BLaER1 treated with 17β-estradiol and CSF1 and Interleukin-3, amounts not matched to agents 10 nM and 100 nM (cell line): ENCODE data around the gene RAB2B.
"Not testable (repeated sequence)": the region's sequence is repeated elsewhere in the genome, so short reads cannot be mapped to it uniquely, and the experiment has no call there.

Experiments
- H3K27ac ChIP-seq, 11 experiments: shearing (Covaris generic); formaldehyde crosslinking; 2 replicates each; pipeline ENCODE4 v1.8.1; 2022
- H3K27me3 ChIP-seq, 11 experiments: shearing (Covaris generic); formaldehyde crosslinking; 2 replicates each; pipeline ENCODE4 v1.8.1; 2022
- H3K36me3 ChIP-seq, 11 experiments: shearing (Covaris generic); formaldehyde crosslinking; 2 replicates each; pipeline ENCODE4 v1.8.1; 2022
- H3K4me1 ChIP-seq, 10 experiments: shearing (Covaris generic); formaldehyde crosslinking; 2 replicates each; pipeline ENCODE4 v1.8.1; 2022
- H3K4me2 ChIP-seq, 11 experiments: shearing (Covaris generic); formaldehyde crosslinking; 2 replicates each; pipeline ENCODE4 v1.8.1; 2022
- H3K4me3 ChIP-seq, 10 experiments: shearing (Covaris generic); formaldehyde crosslinking; 2 replicates each; pipeline ENCODE4 v1.8.1; 2022
- H3K9ac ChIP-seq, 11 experiments: shearing (Covaris generic); formaldehyde crosslinking; 2 replicates each; pipeline ENCODE4 v1.8.1; 2022
- H3K9me3 ChIP-seq, 11 experiments: shearing (Covaris generic); formaldehyde crosslinking; replicated peaks in 1 of 11; 2 replicates each; pipeline ENCODE4 v1.8.1; 2022
- H4K20me1 ChIP-seq, 11 experiments: shearing (Covaris generic); formaldehyde crosslinking; 2 replicates each; pipeline ENCODE4 v1.8.1; 2022
- Cebpa-rat ChIP-seq, 11 experiments: shearing (Covaris generic); IDR thresholded peaks; 2 replicates each; pipeline ENCODE4 v1.8.1; 2022

RAB2B gene

GRCh38 chr14:21455912-21456667 is 20.7 kb downstream of the RAB2B start, which contains the start of gene CHD8:
CHD8 (minus strand) TSS chr14:21456123; CDS start chr14:21431643, 24,480 bp downstream.
- Histone ChIP-seq H3K4me1 (peaks cover 16 to 37% (median 24%) of the 10 kb centered on the region in 10 experiments), H3K27me3 (no peaks in the 10 kb centered on the region), H3K36me3 (peaks cover 29 to 62% (median 51%) of the 10 kb centered on the region in 11 experiments), H3K9ac (peak within 1 kb of the TSS; percentile 81 to 95 (median 92)), H4K20me1 (peaks cover 0 to 44% (median 31%) of the 10 kb centered on the region in 11 experiments; a peak in 15 of 22 replicates), H3K4me2 (peak within 1 kb of the TSS; percentile 86 to 99 (median 96)), H3K27ac (peak within 1 kb of the TSS; percentile 79 to 94 (median 88)), H3K9me3 (no peaks in the 10 kb centered on the region), H3K4me3 (peak within 1 kb of the TSS; percentile 80 to 100 (median 96))
- no peak for TF ChIP-seq Cebpa-rat (IDR thresholded peaks at IDR 0.05)

DNA sequence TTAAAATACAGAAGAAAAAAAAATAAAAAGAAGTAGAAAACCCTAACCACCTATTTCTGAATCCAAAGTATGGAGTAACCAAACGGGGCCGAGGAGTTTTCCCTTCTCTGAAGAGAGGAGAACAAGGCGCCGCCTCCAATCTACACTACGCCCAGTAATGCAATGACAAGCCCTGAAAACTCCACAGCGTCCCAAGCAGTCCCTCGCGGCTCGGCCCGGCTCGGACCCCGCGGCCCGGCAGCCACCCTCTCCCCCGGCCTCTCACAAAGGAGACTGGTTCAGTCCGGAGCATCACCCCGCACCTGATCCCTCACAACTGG is 21.2 kb downstream of the RAB2B start:
- H4K20me1 ChIP-seq: peaks cover 0 to 49% (median 36%) of the 10 kb centered on the region in 11 experiments; a peak in 16 of 22 replicates
- no peak for TF ChIP-seq Cebpa-rat (IDR thresholded peaks at IDR 0.05)
- peak overlapping the region; percentile 86 to 99 (median 96) for H3K4me2 ChIP-seq
- H3K4me3 ChIP-seq: peak overlapping the region; percentile 80 to 100 (median 96)
- peak overlapping the region; percentile 77 to 94 (median 86) for H3K27ac ChIP-seq
- H3K9ac ChIP-seq: peak overlapping the region; percentile 81 to 95 (median 92)
- no peaks in the 10 kb centered on the region for H3K9me3 ChIP-seq
- peaks cover 16 to 39% (median 24%) of the 10 kb centered on the region in 10 experiments for H3K4me1 ChIP-seq
- no peaks in the 10 kb centered on the region for H3K27me3 ChIP-seq
- peaks cover 23 to 58% (median 46%) of the 10 kb centered on the region in 11 experiments for H3K36me3 ChIP-seq

DNA sequence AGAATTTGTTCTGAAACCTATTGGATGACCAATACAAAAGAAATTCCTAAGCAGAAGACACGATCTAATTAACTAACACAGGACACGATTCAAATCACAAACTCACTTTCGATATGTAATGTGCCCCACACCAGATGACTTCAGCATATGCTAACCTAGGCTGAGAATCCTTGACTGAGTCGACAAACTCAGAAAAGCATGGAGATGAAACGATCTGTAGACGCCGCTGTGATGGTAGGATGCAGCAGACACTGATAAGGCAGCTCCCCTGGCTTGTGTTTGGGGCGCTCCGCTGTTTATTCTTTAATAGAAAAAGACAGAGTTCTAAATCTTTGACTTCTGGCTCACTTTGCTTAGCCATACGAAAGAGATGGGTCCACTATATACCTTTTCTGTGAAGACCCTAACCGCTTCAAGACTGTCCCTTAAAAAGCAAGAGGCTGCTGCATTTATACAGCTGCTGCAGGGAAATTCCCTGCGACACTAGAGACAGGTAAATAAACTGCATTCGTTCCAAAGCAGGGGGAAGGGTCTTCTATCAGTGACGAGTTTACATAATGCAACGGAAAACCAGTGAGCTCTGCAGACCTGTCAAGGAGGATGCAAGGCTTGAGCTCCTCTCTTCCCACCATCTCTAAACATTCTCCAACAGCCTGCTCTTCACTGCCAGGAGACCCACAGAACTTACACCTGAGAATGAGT is 21.8 kb downstream of the RAB2B start:
- Histone ChIP-seq H3K27ac (peak overlapping the region; percentile 77 to 94 (median 86); a peak in 21 of 22 replicates), H3K27me3 (no peaks in the 10 kb centered on the region), H3K4me3 (peak overlapping the region; percentile 80 to 100 (median 96)), H4K20me1 (peaks cover under 1 to 55% (median 42%) of the 10 kb centered on the region in 11 experiments; a peak in 18 of 22 replicates), H3K4me2 (peak overlapping the region; percentile 86 to 99 (median 96)), H3K9ac (peak overlapping the region; percentile 81 to 95 (median 92)), H3K36me3 (peaks cover 20 to 58% (median 43%) of the 10 kb centered on the region in 11 experiments), H3K4me1 (peaks cover 19 to 44% (median 24%) of the 10 kb centered on the region in 10 experiments), H3K9me3 (no peaks in the 10 kb centered on the region)
- no peak for TF ChIP-seq Cebpa-rat (IDR thresholded peaks at IDR 0.05)

DNA sequence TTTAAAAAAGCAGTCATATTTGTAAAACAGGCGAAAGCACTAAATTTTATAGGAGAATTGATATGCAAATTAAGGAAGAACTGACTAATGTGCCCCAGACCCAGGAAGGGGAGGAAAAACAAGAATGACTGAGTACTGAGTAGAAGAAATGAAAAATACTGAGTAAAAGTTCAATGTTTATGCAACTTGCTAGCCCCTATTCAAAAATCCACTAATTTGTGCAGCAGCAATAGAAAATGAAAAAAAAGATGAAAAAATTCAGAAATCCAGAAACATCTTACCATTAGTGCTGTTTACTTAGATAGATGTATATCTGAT is 26.9 kb downstream of the RAB2B start:
- Histone ChIP-seq H3K4me3 (no peak overlapping the region), H3K4me1 (peaks cover 15 to 44% (median 21%) of the 10 kb centered on the region in 10 experiments), H3K9ac (no peak overlapping the region), H3K27ac (no peak overlapping the region), H3K36me3 (peaks cover 9 to 69% (median 55%) of the 10 kb centered on the region in 11 experiments), H4K20me1 (peaks cover 24 to 100% (median 91%) of the 10 kb centered on the region in 11 experiments; a peak in 21 of 22 replicates), H3K27me3 (no peaks in the 10 kb centered on the region), H3K9me3 (no peaks in the 10 kb centered on the region), H3K4me2 (no peak overlapping the region)
- TF ChIP-seq Cebpa-rat (IDR thresholded peaks at IDR 0.05): no peak

DNA sequence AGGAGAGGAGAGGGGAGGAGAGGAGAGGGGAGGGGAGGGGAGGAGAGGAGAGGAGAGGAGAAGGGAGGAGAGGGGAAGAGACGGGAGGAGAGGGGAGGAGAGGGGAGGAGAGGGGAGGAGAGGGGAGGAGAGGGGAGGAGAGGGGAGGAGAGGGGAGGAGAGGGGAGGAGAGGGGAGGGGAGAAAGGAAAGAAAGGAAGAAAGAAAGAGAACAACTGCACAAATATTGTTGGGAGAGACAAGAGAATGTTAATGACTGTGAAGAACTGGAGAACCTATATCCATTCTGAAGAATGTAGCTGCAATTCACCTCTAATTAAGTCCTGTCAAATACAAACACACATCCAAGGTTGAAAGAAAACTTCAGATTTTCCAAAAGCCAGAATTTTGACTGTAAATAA is 34.1 kb downstream of the RAB2B start:
- Histone ChIP-seq H3K36me3 (peaks cover 2 to 48% (median 17%) of the 10 kb centered on the region in 11 experiments; a peak in 11 of 22 replicates), H4K20me1 (peaks cover 16 to 97% (median 80%) of the 10 kb centered on the region in 11 experiments; a peak in 21 of 22 replicates), H3K4me1 (peaks cover 4 to 29% (median 12%) of the 10 kb centered on the region in 10 experiments)
- H3K27me3 ChIP-seq, H3K27ac ChIP-seq, H3K4me3 ChIP-seq, H3K9ac ChIP-seq, H3K9me3 ChIP-seq, H3K4me2 ChIP-seq: not testable (repeated sequence)

- Histone ChIP-seq H3K4me2 (peak overlapping the region in 3 of 11 experiments; percentile 10 to 63 (median 30); a peak in 4 of 22 replicates), H4K20me1 (peaks cover under 1 to 88% (median 62%) of the 10 kb centered on the region in 11 experiments; a peak in 18 of 22 replicates), H3K4me1 (peaks cover 13 to 36% (median 22%) of the 10 kb centered on the region in 10 experiments), H3K4me3 (no peak overlapping the region), H3K9me3 (no peaks in the 10 kb centered on the region), H3K9ac (no peak overlapping the region), H3K36me3 (peaks cover 0 to 34% (median 7%) of the 10 kb centered on the region in 11 experiments; a peak in 9 of 22 replicates), H3K27me3 (no peaks in the 10 kb centered on the region), H3K27ac (peak overlapping the region in 3 of 11 experiments; percentile 1 to 22 (median 20); a peak in 2 of 22 replicates)
- no peak for TF ChIP-seq Cebpa-rat (IDR thresholded peaks at IDR 0.05)
Measured at GRCh38 chr14:21440859-21441258, 35.9 kb downstream of the RAB2B start.

DNA sequence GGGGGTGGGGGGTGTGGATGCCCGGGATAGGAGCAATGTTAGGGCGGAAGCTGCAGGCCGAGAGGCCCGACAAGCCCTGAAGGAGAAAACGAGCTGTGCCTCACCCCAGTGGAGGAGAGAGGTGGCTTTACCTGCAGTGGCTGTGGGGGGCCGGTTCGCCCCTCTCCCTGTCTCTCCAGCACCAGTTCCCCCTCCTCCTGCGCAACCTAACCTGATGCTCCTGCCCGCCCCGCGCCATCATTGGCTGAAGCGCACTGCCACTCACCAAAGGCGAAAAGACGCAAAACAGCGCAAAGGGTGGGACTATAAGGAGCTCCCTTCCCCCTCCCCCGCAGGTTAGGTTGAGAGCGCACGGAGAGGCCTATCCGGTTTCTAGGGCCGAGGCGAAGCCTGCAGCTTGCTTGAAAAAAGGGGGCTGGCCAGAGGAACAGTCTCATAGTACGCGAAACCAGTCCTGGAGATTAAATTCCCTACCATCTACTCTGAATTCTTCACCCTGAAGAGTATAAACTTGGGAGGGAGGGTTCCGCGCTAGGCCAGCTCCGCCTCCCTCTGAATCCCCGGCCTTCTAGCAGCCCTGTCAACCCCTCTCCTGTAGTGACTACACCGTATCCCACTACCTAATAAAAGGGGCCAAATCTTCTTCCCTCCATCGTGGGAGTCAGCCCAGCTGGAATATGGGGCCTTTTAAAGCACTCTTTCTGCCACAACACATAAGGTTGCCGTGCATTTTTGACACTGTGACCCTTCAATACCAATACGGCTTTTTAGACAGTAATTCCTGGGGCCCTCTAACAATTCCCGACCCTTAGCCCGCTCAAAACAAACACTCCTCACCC is 39.5 kb downstream of the RAB2B start:
- TF ChIP-seq Cebpa-rat (IDR thresholded peaks at IDR 0.05): no peak
- Histone ChIP-seq H3K27me3 (no peaks in the 10 kb centered on the region), H3K4me2 (peak overlapping the region; percentile 84 to 93 (median 88)), H4K20me1 (peaks cover 8 to 92% (median 46%) of the 10 kb centered on the region in 11 experiments; a peak in 18 of 22 replicates), H3K9me3 (no peaks in the 10 kb centered on the region), H3K4me1 (peaks cover 16 to 52% (median 27%) of the 10 kb centered on the region in 10 experiments), H3K27ac (peak overlapping the region; percentile 77 to 95 (median 84)), H3K36me3 (peaks cover 2 to 45% (median 28%) of the 10 kb centered on the region in 11 experiments; a peak in 18 of 22 replicates), H3K4me3 (peak overlapping the region; percentile 67 to 91 (median 78)), H3K9ac (peak overlapping the region; percentile 75 to 93 (median 86))

DNA sequence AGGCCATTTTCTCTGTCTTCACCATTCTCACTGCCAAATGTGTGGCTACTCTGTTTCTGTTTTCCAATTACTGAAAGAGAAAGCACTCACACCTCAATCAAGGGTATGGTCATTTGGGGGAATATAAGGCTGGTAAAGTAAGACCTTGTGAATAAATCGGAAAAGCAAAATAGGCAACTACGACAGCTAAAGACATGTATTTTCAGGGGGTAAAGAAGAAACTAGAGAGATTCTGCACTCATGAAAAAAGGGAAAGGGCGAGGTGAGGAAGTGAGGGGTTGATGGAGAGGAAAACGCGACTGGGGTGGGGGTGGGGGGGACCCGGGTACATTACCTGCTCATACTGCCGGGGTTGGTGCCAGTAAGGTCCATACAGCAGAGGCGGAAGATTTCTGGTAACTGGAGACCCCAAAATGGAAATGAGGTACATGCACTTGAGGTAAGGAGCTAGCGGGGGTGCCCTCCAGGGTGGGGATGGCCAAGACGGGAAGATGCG is 40.1 kb downstream of the RAB2B start:
- H3K4me3 ChIP-seq: peak overlapping the region; percentile 67 to 91 (median 78)
- peak overlapping the region; percentile 77 to 95 (median 84); a peak in 20 of 22 replicates for H3K27ac ChIP-seq
- H3K36me3 ChIP-seq: peaks cover 7 to 48% (median 34%) of the 10 kb centered on the region in 11 experiments
- no peak for TF ChIP-seq Cebpa-rat (IDR thresholded peaks at IDR 0.05)
- H3K27me3 ChIP-seq: no peaks in the 10 kb centered on the region
- peaks cover 16 to 49% (median 27%) of the 10 kb centered on the region in 10 experiments for H3K4me1 ChIP-seq
- no peaks in the 10 kb centered on the region for H3K9me3 ChIP-seq
- H3K4me2 ChIP-seq: peak overlapping the region; percentile 84 to 93 (median 88)
- H3K9ac ChIP-seq: peak overlapping the region; percentile 75 to 93 (median 86)
- peaks cover 12 to 92% (median 42%) of the 10 kb centered on the region in 11 experiments; a peak in 19 of 22 replicates for H4K20me1 ChIP-seq
